ENCODE data around the gene RNASE1. TPM values are rescaled to one million over a fixed set of nuclear protein-coding genes. Genes with fewer than 3 reads are reported as not detected.

RNASE1 gene
- total RNA-seq, 2 experiments from 2014 or later, result not detected

GRCh38 chr14:20801726-20802125, 918 bp downstream of the RNASE1 start:
- Mint-ChIP-seq H3K27ac (no peak overlapping the region), H3K4me1 (ENCODE audit: low read depth) (no peaks in the 10 kb centered on the region), H3K36me3 (no peaks in the 10 kb centered on the region), H3K9me3 (no peaks in the 10 kb centered on the region), H3K27me3 (peaks cover 7% of the 10 kb centered on the region), H3K4me3 (no peak overlapping the region)
- DNase-seq, result no peak
- CTCF ChIA-PET, result no interaction called here
- intact Hi-C loops (cut with micrococcal nuclease), result no loop called here
- POLR2A ChIA-PET, result no interaction called here

DNA sequence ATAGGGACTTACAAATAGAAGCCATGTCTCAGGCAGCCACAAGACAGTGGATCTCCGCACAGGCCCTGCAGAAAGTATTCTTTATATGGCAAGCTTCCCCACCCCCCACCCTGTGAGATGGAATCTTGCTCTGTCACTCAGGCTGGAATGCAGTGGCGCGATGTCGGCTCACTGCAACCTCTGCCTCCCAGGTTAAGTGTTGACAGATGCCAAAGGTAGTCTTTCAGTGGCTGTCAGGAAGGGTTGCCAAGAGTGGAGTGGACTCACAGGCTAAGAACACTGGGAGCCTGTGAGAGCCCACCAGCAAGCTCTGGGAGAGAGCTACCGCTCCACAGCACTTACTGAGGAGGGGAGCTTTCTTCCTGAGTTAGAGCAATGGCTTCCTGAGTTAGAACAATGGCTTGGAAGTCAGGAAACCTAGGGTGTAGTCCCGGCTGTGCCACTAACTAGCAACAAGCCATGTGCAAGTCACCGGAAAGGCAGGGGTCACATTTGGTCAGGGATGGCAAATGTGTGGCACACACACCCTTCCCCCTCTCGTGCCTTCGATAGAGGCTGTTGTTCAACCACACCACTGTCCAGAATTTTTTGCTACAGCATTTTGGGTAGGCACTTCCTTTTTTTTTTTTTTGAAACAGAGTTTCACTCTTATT, 2.6 kb downstream of the RNASE1 start:
- H3K27ac Mint-ChIP-seq, result no peak overlapping the region
- peaks cover 3% of the 10 kb centered on the region for H3K27me3 Mint-ChIP-seq
- no peaks in the 10 kb centered on the region for H3K36me3 Mint-ChIP-seq
- H3K4me3 Mint-ChIP-seq, result no peak overlapping the region
- DNase-seq, result no peak
- POLR2A ChIA-PET, result no interaction called here
- intact Hi-C loops (cut with micrococcal nuclease), result no loop called here
- CTCF ChIA-PET, result interaction anchor here (1.9 kb wide), 1 partner anchor 171 kb away, joined by 6 read pairs; no protein-coding TSS in a partner anchor
- no peaks in the 10 kb centered on the region for H3K4me1 Mint-ChIP-seq (ENCODE audit: low read depth)
- H3K9me3 Mint-ChIP-seq, result no peaks in the 10 kb centered on the region

DNA sequence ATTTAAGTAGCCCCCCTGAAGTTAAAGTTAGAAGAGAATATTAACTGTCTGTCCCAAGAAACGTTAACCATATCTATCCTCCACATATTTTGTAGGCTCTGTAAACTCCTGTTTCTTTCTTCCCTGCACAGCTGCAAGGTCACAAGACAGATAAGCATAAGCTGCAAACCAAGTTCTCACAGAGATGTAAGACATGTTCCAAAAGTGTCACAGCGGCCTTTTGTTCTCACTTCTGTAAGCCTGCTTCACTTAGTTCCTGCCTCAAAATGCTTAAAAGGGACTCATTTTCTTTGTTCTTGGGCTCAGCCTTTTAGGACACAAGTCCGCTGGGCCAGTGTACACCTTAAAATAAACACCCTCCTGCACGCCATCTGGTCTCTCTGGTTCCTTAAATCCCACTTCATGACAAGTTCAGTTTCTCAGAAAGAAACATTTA, 3.2 kb downstream of the RNASE1 start:
- Mint-ChIP-seq H3K27me3 (peaks cover 3% of the 10 kb centered on the region), H3K9me3 (no peaks in the 10 kb centered on the region), H3K4me3 (no peak overlapping the region), H3K27ac (no peak overlapping the region), H3K4me1 (ENCODE audit: low read depth) (no peaks in the 10 kb centered on the region), H3K36me3 (no peaks in the 10 kb centered on the region)
- no peak for DNase-seq
- ChIA-PET POLR2A (no interaction called here), CTCF (interaction anchor here (1.9 kb wide), 1 partner anchor 172 kb away, joined by 6 read pairs; no protein-coding TSS in a partner anchor)
- intact Hi-C loops (cut with micrococcal nuclease), result no loop called here

GRCh38 chr14:20798932-20799331, 3.7 kb downstream of the RNASE1 start:
- ChIA-PET POLR2A (no interaction called here), CTCF (interaction anchor here (1.9 kb wide), 1 partner anchor 172 kb away, joined by 6 read pairs; no protein-coding TSS in a partner anchor)

DNA sequence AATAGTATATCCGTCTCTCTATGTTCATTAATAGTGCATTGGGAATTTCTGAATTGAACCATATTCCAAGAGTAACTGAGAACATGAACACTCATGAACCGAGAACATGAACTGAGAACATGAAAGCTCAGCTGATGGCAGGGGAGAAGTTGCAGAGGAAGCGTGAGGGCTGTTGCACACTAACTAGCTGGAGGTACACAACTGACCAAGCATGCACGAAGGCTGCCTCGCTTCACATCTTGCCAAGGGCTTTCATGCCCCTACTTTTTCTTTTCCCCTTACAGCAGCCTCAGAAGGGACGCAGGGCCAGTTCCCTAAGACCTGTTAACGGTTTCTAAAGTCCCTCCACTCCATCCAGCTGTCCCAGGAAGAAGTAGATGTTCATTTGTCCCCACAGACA, 4.3 kb downstream of the RNASE1 start:
- CTCF ChIA-PET, result interaction anchor here (1.9 kb wide), 1 partner anchor 173 kb away, joined by 6 read pairs; no protein-coding TSS in a partner anchor
- no peaks in the 10 kb centered on the region for H3K4me1 Mint-ChIP-seq (ENCODE audit: low read depth)
- no peak overlapping the region for H3K27ac Mint-ChIP-seq
- no peak for DNase-seq
- POLR2A ChIA-PET, result no interaction called here
- no peaks in the 10 kb centered on the region for H3K9me3 Mint-ChIP-seq
- peaks cover 3% of the 10 kb centered on the region for H3K27me3 Mint-ChIP-seq
- H3K36me3 Mint-ChIP-seq, result no peaks in the 10 kb centered on the region
- no peak overlapping the region for H3K4me3 Mint-ChIP-seq
- intact Hi-C loops (cut with micrococcal nuclease), result no loop called here

More at GRCh38 chr14:20798932-20799331, 3.7 kb downstream of the RNASE1 start:
- Mint-ChIP-seq H3K9me3 (no peaks in the 10 kb centered on the region), H3K27ac (no peak overlapping the region), H3K4me1 (ENCODE audit: low read depth) (no peaks in the 10 kb centered on the region), H3K4me3 (no peak overlapping the region), H3K36me3 (no peaks in the 10 kb centered on the region), H3K27me3 (peaks cover 3% of the 10 kb centered on the region)
- intact Hi-C loops (cut with micrococcal nuclease), result no loop called here
- no peak for DNase-seq

GRCh38 chr14:20797164-20797563, 5.5 kb downstream of the RNASE1 start:
- no peak overlapping the region for H3K27ac Mint-ChIP-seq
- POLR2A ChIA-PET, result no interaction called here
- no peak overlapping the region for H3K4me3 Mint-ChIP-seq
- intact Hi-C loops (cut with micrococcal nuclease), result no loop called here
- no peaks in the 10 kb centered on the region for H3K4me1 Mint-ChIP-seq (ENCODE audit: low read depth)
- H3K27me3 Mint-ChIP-seq, result peaks cover 3% of the 10 kb centered on the region
- CTCF ChIA-PET, result no interaction called here
- no peaks in the 10 kb centered on the region for H3K36me3 Mint-ChIP-seq
- H3K9me3 Mint-ChIP-seq, result no peaks in the 10 kb centered on the region
- DNase-seq, result no peak

GRCh38 chr14:20794644-20795369, 7.8 kb downstream of the RNASE1 start:
- Mint-ChIP-seq H3K4me1 (ENCODE audit: low read depth) (no peaks in the 10 kb centered on the region), H3K27ac (no peak overlapping the region), H3K36me3 (no peaks in the 10 kb centered on the region), H3K4me3 (no peak overlapping the region), H3K27me3 (peaks cover 2% of the 10 kb centered on the region), H3K9me3 (no peaks in the 10 kb centered on the region)
- POLR2A ChIA-PET, result no interaction called here
- CTCF ChIA-PET, result interaction anchor here (1.1 kb wide), 1 partner anchor 176 kb away, joined by 3 read pairs; no protein-coding TSS in a partner anchor
- intact Hi-C loops (cut with micrococcal nuclease), result no loop called here
- no peak for DNase-seq

GRCh38 chr14:20792556-20792955, 10.1 kb downstream of the RNASE1 start:
- Mint-ChIP-seq H3K4me3 (no peak overlapping the region), H3K9me3 (no peaks in the 10 kb centered on the region), H3K36me3 (no peaks in the 10 kb centered on the region), H3K27ac (no peak overlapping the region), H3K27me3 (no peaks in the 10 kb centered on the region), H3K4me1 (ENCODE audit: low read depth) (peaks cover 2% of the 10 kb centered on the region)
- DNase-seq, result no peak
- ChIA-PET POLR2A (no interaction called here), CTCF (no interaction called here)
- intact Hi-C loops (cut with micrococcal nuclease), result no loop called here

DNA sequence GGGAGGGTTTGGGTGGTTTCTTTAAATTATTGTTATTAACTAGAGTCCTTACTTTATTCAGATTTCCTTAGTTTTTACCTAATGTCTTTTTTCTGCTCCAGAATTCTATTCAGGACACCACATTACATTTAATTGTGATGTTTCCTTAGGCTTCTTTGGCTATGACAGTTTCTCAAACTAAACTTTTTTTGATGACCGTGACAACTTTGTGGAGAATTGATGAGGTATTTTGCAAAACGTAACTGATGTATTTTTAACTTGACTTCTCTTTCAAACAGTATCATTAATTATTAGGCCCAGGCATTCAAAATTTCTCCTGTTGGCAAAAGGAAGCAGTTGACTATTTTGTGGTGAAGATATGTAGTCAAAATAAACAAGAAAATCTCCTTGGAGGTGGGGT, 11.0 kb downstream of the RNASE1 start:
- H3K4me3 Mint-ChIP-seq, result no peak overlapping the region
- peaks cover 2% of the 10 kb centered on the region for H3K4me1 Mint-ChIP-seq (ENCODE audit: low read depth)
- no peak overlapping the region for H3K27ac Mint-ChIP-seq
- intact Hi-C loops (cut with micrococcal nuclease), result no loop called here
- H3K36me3 Mint-ChIP-seq, result no peaks in the 10 kb centered on the region
- no peak for DNase-seq
- no peaks in the 10 kb centered on the region for H3K9me3 Mint-ChIP-seq
- CTCF ChIA-PET, result no interaction called here
- no peaks in the 10 kb centered on the region for H3K27me3 Mint-ChIP-seq
- POLR2A ChIA-PET, result no interaction called here

- intact Hi-C loops (cut with micrococcal nuclease), result no loop called here
- Mint-ChIP-seq H3K4me1 (ENCODE audit: low read depth) (peaks cover 2% of the 10 kb centered on the region), H3K4me3 (no peak overlapping the region), H3K9me3 (no peaks in the 10 kb centered on the region), H3K27me3 (no peaks in the 10 kb centered on the region), H3K36me3 (no peaks in the 10 kb centered on the region), H3K27ac (no peak overlapping the region)
- CTCF ChIA-PET, result no interaction called here
- no peak for DNase-seq
- POLR2A ChIA-PET, result no interaction called here
These were observed 11.5 kb downstream of the RNASE1 start for GRCh38 chr14:20791187-20791586.

- Mint-ChIP-seq H3K27me3 (no peaks in the 10 kb centered on the region), H3K4me1 (ENCODE audit: low read depth) (peaks cover 2% of the 10 kb centered on the region), H3K4me3 (no peak overlapping the region), H3K36me3 (no peaks in the 10 kb centered on the region), H3K27ac (no peak overlapping the region), H3K9me3 (no peaks in the 10 kb centered on the region)
- ChIA-PET POLR2A (no interaction called here), CTCF (no interaction called here)
- intact Hi-C loops (cut with micrococcal nuclease), result no loop called here
- no peak for DNase-seq
These were observed 12.1 kb downstream of the RNASE1 start for GRCh38 chr14:20790464-20791116.

GRCh38 chr14:20789230-20789813, 13.3 kb downstream of the RNASE1 start:
- ChIA-PET CTCF (no interaction called here), POLR2A (no interaction called here)
- Mint-ChIP-seq H3K9me3 (no peaks in the 10 kb centered on the region), H3K27me3 (no peaks in the 10 kb centered on the region), H3K36me3 (no peaks in the 10 kb centered on the region), H3K27ac (no peak overlapping the region), H3K4me1 (ENCODE audit: low read depth) (peaks cover 2% of the 10 kb centered on the region), H3K4me3 (no peak overlapping the region)
- intact Hi-C loops (cut with micrococcal nuclease), result no loop called here
- DNase-seq, result no peak
